Colonic mucosa (tissue), 4 donors: ENCODE results near the gene PSD. TPM values are rescaled to one million over a fixed set of nuclear protein-coding genes. Genes with fewer than 3 reads are reported as not detected.
A peak's percentile ranks its signal among the peaks of the same experiment; 100 is the strongest.

Source experiments
- DNase-seq: peaks from one replicate; pipeline ENCODE4 v3.0.0-alpha.2; 2020
- H3K27ac ChIP-seq: fragments of 200-600 bp; one replicate; pipeline ENCODE4 v1.8.0; 2021
- H3K27me3 ChIP-seq: fragments of 200-600 bp; one replicate; pipeline ENCODE4 v1.8.0; 2021
- H3K36me3 ChIP-seq: fragments of 200-600 bp; one replicate; pipeline ENCODE4 v1.8.0; 2021
- H3K4me1 ChIP-seq: fragments of 200-600 bp; one replicate; pipeline ENCODE4 v1.8.0; 2021; ENCODE audit warnings: mild to moderate bottlenecking
- H3K4me3 ChIP-seq: fragments of 200-600 bp; one replicate; pipeline ENCODE4 v1.8.0; 2021
- H3K9ac ChIP-seq, 2 donors: one replicate each; pipeline ENCODE4 v1.7.0; 2013; ENCODE audit warnings: control low read depth in 2 of 2, low read depth in 2 of 2, low read length in 2 of 2
- H3K9me3 ChIP-seq: fragments of 200-600 bp; one replicate; pipeline ENCODE4 v1.8.0; 2021
- intact Hi-C: fragments of 100-400 bp; cut with DNase I; formaldehyde crosslinking; loops from one replicate; pipeline ENCODE4 v1.14.1; 2022
- total RNA-seq, 2 donors: library from RNA; stranded (reverse); fragmentation: NEBNext Ultra II Directional in 1 of 2; extraction: Animal tissue kit (Norgen Biotek cat#: 25700) in 1 of 2; gene quantifications; one replicate each; pipeline ENCODE4 v1.2.1, GENCODE V29; 2021
- TF ChIP-seq, protein P1 (sequence below): fragments of 200-600 bp; IDR thresholded peaks from one replicate; pipeline ENCODE4 v1.8.0; 2022; ENCODE audit warnings: antibody characterized with exemption, mild to moderate bottlenecking
- donor health status: healthy.
- donor health status: DM: no; HTN: no; CAD: no.
- donor health status: DM: no; HTN: no; CAD: no.

PSD gene
- total RNA-seq: 10 to 100 TPM in 1 of 2 donors, 1 to 10 TPM in 1; 4.2 to 22.5 TPM

DNA sequence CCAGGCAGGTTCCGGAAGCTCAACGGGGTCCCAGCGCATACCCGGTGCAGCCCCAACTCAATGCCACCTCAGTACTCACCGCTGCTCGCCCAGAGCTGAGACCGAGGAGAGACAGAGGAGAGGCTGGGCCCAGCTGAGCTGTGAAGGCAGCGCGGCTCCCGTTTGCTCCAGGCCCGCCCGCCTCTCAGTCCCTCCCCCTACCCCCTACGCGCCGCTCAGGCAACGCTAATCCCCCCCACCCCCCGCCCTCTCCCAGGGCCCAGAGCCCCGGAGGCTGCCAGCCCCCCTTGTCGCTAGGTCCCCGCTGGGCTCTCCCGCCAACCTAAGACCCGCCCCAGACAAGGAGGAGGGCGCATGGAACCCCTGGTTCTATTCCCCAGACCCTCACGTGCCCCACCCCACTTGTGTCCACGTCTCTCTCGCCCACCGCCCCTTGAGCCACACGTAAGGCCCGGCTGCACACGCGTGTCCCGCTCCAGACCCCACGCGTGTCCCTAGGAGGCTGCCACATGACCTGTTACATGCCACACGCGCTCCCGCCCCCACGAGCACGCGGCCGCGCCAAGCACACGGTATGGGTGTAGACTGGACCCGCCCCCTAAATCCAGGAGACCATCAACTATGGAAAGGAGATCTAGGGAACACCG, at the start of gene PSD:
Gene PSD, minus strand, starts transcription at position 164 of the 647 bp plus-strand sequence. CDS start 1,747 bp downstream, outside the sequence.
- DNase-seq: no peak
- no peaks in the 10 kb centered on the region for H3K36me3 ChIP-seq
- peaks cover 15% of the 10 kb centered on the region for H3K4me1 ChIP-seq
- peak within 1 kb of the TSS; percentile 71 for H3K4me3 ChIP-seq
- peak within 1 kb of the TSS in 1 of 2 donors; percentile 15 for H3K9ac ChIP-seq
- no peaks in the 10 kb centered on the region for H3K27me3 ChIP-seq
- no peaks in the 10 kb centered on the region for H3K9me3 ChIP-seq
- no peak within 1 kb of the TSS for H3K27ac ChIP-seq
- intact Hi-C loops: no loop called here
- TF ChIP-seq, protein P1, sequence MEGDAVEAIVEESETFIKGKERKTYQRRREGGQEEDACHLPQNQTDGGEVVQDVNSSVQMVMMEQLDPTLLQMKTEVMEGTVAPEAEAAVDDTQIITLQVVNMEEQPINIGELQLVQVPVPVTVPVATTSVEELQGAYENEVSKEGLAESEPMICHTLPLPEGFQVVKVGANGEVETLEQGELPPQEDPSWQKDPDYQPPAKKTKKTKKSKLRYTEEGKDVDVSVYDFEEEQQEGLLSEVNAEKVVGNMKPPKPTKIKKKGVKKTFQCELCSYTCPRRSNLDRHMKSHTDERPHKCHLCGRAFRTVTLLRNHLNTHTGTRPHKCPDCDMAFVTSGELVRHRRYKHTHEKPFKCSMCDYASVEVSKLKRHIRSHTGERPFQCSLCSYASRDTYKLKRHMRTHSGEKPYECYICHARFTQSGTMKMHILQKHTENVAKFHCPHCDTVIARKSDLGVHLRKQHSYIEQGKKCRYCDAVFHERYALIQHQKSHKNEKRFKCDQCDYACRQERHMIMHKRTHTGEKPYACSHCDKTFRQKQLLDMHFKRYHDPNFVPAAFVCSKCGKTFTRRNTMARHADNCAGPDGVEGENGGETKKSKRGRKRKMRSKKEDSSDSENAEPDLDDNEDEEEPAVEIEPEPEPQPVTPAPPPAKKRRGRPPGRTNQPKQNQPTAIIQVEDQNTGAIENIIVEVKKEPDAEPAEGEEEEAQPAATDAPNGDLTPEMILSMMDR: no peak

DNA sequence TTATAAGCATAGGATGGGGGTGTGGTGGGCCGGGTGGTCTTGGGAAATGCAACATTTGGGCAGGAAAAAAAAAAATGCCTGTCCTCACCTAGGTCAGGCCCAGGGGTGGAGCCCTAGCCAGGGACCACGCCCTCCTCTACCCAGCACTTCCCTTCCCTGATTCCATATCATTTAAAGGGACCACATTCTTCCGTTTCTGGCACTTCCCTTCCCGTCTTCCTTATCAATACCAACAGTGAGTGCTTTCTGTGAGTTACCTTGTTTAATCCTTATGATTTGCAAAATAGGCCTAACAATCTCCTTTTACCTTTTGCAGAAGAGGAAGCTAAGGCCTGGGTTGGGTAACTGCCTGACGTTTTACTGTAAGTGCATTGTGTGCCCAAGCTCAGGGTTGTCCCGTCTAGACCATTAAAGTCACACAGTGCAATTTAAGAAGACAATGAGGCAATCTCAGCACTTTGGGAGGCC, 49.4 kb upstream of the PSD start:
- DNase-seq: peak; percentile 76
- H3K27me3 ChIP-seq: no peaks in the 10 kb centered on the region
- intact Hi-C loops: no loop called here
- peak overlapping the region in 1 of 2 donors; percentile 7 for H3K9ac ChIP-seq
- TF ChIP-seq, protein P1: no peak
- H3K4me3 ChIP-seq: peak overlapping the region; percentile 6
- no peaks in the 10 kb centered on the region for H3K36me3 ChIP-seq
- H3K4me1 ChIP-seq: no peaks in the 10 kb centered on the region
- H3K9me3 ChIP-seq: no peaks in the 10 kb centered on the region
- peak overlapping the region; percentile 21 for H3K27ac ChIP-seq

GRCh38 chr10:102467318-102467717, 48.7 kb upstream of the PSD start:
- H3K9ac ChIP-seq: no peak overlapping the region
- H3K4me1 ChIP-seq: peaks cover 4% of the 10 kb centered on the region
- no peaks in the 10 kb centered on the region for H3K27me3 ChIP-seq
- H3K4me3 ChIP-seq: peak overlapping the region; percentile 6
- no peaks in the 10 kb centered on the region for H3K9me3 ChIP-seq
- TF ChIP-seq, protein P1: no peak
- H3K27ac ChIP-seq: peak overlapping the region; percentile 21
- no peak for DNase-seq
- no peaks in the 10 kb centered on the region for H3K36me3 ChIP-seq
- intact Hi-C loops: no loop called here

- Histone ChIP-seq H3K9me3 (no peaks in the 10 kb centered on the region), H3K9ac (no peak overlapping the region), H3K36me3 (no peaks in the 10 kb centered on the region), H3K27ac (no peak overlapping the region), H3K27me3 (no peaks in the 10 kb centered on the region), H3K4me3 (no peak overlapping the region), H3K4me1 (peaks cover 12% of the 10 kb centered on the region)
- intact Hi-C loops: no loop called here
- TF ChIP-seq, protein P1: no peak
- DNase-seq: peak; percentile 49
Measured at GRCh38 chr10:102465466-102465865, 46.9 kb upstream of the PSD start.

GRCh38 chr10:102463983-102464382, 45.4 kb upstream of the PSD start:
- Histone ChIP-seq H3K36me3 (no peaks in the 10 kb centered on the region), H3K27me3 (no peaks in the 10 kb centered on the region), H3K4me3 (no peak overlapping the region), H3K27ac (no peak overlapping the region), H3K9ac (no peak overlapping the region), H3K4me1 (peaks cover 12% of the 10 kb centered on the region), H3K9me3 (no peaks in the 10 kb centered on the region)
- TF ChIP-seq, protein P1: no peak
- DNase-seq: no peak
- intact Hi-C loops: no loop called here
